ENCODE results near the gene TMX3.

TMX3 gene

DNA sequence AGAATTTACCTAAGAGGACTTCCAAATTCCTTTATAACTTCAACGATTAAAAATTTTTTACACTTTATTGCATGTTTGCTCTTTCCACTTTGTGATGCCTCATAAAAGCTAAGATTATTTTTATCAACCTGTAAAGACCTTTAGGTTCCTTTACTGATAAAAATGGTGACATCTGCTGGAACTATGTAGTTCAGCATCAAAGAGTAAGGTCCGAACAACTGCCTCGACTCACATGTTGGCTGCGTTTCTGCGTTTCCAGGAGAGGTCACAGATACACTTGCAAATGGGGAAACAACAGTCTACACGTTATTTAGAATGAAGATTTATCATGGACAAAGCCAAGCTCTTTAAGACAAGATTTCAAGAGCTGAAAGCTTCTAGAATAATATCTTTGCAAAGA is 18.8 kb upstream of the TMX3 start:
- H3K27me3 ChIP-seq (ENCODE audit: control insufficient read depth, insufficient read depth, low read length), result no peaks in the 10 kb centered on the region
- no peak overlapping the region for H3K9ac ChIP-seq (ENCODE audit: low read length)
- H3K36me3 ChIP-seq (ENCODE audit: control insufficient read depth, low read depth, low read length), result no peaks in the 10 kb centered on the region
- H3K9me3 ChIP-seq (ENCODE audit: control insufficient read depth, low read depth, low read length), result no peaks in the 10 kb centered on the region
- no peak overlapping the region for H3K27ac ChIP-seq (ENCODE audit: low read length)
- H3K4me1 ChIP-seq (ENCODE audit: control insufficient read depth, low read depth, low read length), result no peaks in the 10 kb centered on the region
- H3K4me3 ChIP-seq (ENCODE audit: low read length), result no peak overlapping the region

DNA sequence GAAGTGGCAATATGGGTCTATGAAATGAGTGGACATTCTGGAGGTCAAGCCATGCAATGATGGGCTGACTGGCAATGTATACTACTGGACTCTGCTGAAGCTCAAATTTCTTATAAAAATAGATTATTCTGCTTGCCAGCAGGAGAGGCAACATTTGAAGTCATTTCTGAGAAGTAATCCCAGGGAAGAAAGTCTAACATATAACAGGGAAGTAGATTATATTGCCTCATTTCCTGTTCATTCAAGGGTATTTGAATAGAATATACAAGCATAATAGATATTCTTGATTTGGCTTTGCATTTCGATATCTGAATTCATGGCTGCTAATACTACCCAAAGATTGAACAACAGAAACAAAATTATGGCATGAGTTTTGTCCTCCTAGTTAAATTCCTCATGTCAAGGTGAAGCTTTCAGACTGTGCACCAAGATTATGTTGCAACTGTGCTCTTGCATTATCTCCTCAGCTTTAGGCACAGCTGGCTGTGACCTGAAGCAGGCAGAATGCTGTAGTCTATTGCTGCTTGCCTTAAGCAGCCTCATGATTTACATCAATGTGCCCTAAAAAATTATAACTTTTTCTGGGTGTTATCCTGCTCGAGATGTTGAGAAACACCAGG is 13.3 kb upstream of the TMX3 start:
- no peak overlapping the region for H3K4me3 ChIP-seq (ENCODE audit: low read length)
- H3K9me3 ChIP-seq (ENCODE audit: control insufficient read depth, low read depth, low read length), result no peaks in the 10 kb centered on the region
- no peaks in the 10 kb centered on the region for H3K27me3 ChIP-seq (ENCODE audit: control insufficient read depth, insufficient read depth, low read length)
- no peak overlapping the region for H3K27ac ChIP-seq (ENCODE audit: low read length)
- no peaks in the 10 kb centered on the region for H3K36me3 ChIP-seq (ENCODE audit: control insufficient read depth, low read depth, low read length)
- no peaks in the 10 kb centered on the region for H3K4me1 ChIP-seq (ENCODE audit: control insufficient read depth, low read depth, low read length)
- no peak overlapping the region for H3K9ac ChIP-seq (ENCODE audit: low read length)

DNA sequence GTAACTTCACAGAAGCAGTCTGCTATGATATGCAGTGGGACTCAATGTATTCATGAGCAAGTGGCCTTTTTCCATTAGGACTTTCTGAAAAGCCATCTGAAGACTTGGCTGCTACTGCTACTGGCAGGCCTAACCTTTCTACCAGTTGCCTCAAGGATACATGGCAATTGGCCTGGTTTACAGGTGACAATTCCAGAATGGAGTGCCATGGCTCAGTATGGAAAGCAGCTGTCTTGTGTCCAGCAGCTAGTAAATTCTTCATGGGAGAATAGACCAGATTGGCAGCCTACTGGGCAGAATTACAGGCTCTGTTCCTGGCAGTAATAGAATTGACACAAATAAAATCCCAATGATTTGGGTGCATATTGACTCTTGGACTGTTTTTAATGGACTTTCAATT is 12.6 kb upstream of the TMX3 start:
- Histone ChIP-seq H3K4me3 (ENCODE audit: low read length) (no peak overlapping the region), H3K9me3 (ENCODE audit: control insufficient read depth, low read depth, low read length) (no peaks in the 10 kb centered on the region), H3K36me3 (ENCODE audit: control insufficient read depth, low read depth, low read length) (no peaks in the 10 kb centered on the region), H3K27ac (ENCODE audit: low read length) (no peak overlapping the region), H3K4me1 (ENCODE audit: control insufficient read depth, low read depth, low read length) (no peaks in the 10 kb centered on the region), H3K9ac (ENCODE audit: low read length) (no peak overlapping the region), H3K27me3 (ENCODE audit: control insufficient read depth, insufficient read depth, low read length) (no peaks in the 10 kb centered on the region)

DNA sequence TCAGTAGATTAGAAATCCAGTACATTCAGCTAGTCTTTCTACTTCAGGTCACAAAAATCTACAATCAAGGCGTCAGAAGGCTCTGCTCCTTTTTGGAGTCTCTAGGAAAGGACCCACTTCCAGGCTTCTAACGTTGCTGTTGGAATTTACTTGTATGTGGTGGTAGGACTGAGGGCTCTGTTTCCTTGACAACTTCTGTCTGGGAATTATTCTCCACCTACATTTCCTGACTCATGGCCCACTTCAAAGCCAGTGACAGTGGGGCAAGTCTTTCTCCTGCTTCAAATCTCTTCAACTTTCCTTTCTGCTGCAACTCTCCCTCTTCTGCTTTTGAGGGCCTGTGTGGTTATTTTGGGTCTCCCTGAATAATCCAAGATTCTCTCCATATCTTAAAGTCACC is 10.4 kb upstream of the TMX3 start:
- H3K27ac ChIP-seq (ENCODE audit: low read length), result no peak overlapping the region
- no peaks in the 10 kb centered on the region for H3K27me3 ChIP-seq (ENCODE audit: control insufficient read depth, insufficient read depth, low read length)
- no peak overlapping the region for H3K9ac ChIP-seq (ENCODE audit: low read length)
- H3K4me3 ChIP-seq (ENCODE audit: low read length), result no peak overlapping the region
- no peaks in the 10 kb centered on the region for H3K9me3 ChIP-seq (ENCODE audit: control insufficient read depth, low read depth, low read length)
- H3K4me1 ChIP-seq (ENCODE audit: control insufficient read depth, low read depth, low read length), result no peaks in the 10 kb centered on the region
- no peaks in the 10 kb centered on the region for H3K36me3 ChIP-seq (ENCODE audit: control insufficient read depth, low read depth, low read length)

DNA sequence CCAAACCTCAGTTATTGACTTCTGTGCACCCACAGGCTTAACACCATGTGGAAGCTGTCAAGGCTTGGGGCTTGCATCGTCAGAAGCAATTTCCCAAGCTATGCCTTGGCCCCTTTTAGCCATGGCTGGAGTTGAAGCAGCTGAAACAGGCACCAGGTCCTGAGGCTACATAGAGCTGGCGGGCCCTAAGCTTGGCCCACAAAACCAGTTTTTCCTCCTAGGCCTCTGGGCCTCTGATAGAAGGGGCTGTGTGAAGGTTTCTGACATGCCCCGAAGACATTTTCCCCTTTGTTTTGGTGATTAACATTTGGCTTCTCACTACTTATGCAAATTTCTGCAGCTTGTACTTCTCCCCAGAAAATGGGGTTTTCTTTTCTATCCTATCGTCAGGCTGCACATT is 9.1 kb upstream of the TMX3 start:
- Histone ChIP-seq H3K9ac (ENCODE audit: low read length) (no peak overlapping the region), H3K27ac (ENCODE audit: low read length) (no peak overlapping the region), H3K36me3 (ENCODE audit: control insufficient read depth, low read depth, low read length) (no peaks in the 10 kb centered on the region), H3K4me1 (ENCODE audit: control insufficient read depth, low read depth, low read length) (no peaks in the 10 kb centered on the region), H3K27me3 (ENCODE audit: control insufficient read depth, insufficient read depth, low read length) (no peaks in the 10 kb centered on the region), H3K9me3 (ENCODE audit: control insufficient read depth, low read depth, low read length) (no peaks in the 10 kb centered on the region), H3K4me3 (ENCODE audit: low read length) (no peak overlapping the region)

DNA sequence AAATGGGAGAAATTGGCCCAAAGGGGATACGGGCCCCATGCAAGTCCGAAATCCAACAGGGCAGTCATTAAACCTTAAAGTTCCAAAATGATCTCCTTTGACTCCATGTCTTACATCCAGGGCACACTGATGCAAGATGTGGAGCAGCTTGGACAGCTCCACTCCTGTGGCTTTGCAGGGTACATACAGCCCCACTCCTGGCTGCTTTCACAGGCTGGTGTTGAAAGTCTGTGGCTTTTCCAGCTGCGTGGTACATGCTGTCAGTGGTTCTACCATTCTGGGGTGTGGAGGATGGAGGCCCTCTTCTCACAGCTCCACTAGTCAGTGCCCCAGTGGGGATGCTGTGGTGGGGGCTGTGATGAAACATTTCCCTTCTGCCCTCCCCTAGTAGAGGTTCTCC is 8.6 kb upstream of the TMX3 start:
- H3K27me3 ChIP-seq (ENCODE audit: control insufficient read depth, insufficient read depth, low read length), result no peaks in the 10 kb centered on the region
- H3K36me3 ChIP-seq (ENCODE audit: control insufficient read depth, low read depth, low read length), result no peaks in the 10 kb centered on the region
- no peaks in the 10 kb centered on the region for H3K4me1 ChIP-seq (ENCODE audit: control insufficient read depth, low read depth, low read length)
- H3K9ac ChIP-seq (ENCODE audit: low read length), result no peak overlapping the region
- H3K4me3 ChIP-seq (ENCODE audit: low read length), result no peak overlapping the region
- H3K9me3 ChIP-seq (ENCODE audit: control insufficient read depth, low read depth, low read length), result no peaks in the 10 kb centered on the region
- no peak overlapping the region for H3K27ac ChIP-seq (ENCODE audit: low read length)

DNA sequence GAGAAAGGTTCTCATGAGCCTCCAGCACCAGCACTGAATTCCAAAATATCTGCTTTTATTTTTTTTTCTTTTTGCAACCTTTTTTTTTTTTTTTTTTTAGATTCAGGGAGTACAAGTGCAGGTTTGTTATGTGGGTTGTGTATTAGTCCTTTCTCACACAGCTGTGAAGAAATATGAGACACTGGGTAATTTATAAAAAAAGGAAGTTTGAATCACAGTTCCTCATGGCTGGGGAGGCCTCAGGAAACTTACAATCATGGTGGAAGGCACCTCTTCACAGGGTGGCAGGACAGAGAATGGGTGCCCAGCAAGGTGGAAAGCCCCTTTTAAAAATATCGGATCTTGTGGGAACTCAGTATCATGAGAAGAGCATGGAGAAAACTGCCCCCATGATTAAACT is 7.9 kb upstream of the TMX3 start:
- Histone ChIP-seq H3K36me3 (ENCODE audit: control insufficient read depth, low read depth, low read length) (no peaks in the 10 kb centered on the region), H3K4me3 (ENCODE audit: low read length) (no peak overlapping the region), H3K27ac (ENCODE audit: low read length) (no peak overlapping the region)

DNA sequence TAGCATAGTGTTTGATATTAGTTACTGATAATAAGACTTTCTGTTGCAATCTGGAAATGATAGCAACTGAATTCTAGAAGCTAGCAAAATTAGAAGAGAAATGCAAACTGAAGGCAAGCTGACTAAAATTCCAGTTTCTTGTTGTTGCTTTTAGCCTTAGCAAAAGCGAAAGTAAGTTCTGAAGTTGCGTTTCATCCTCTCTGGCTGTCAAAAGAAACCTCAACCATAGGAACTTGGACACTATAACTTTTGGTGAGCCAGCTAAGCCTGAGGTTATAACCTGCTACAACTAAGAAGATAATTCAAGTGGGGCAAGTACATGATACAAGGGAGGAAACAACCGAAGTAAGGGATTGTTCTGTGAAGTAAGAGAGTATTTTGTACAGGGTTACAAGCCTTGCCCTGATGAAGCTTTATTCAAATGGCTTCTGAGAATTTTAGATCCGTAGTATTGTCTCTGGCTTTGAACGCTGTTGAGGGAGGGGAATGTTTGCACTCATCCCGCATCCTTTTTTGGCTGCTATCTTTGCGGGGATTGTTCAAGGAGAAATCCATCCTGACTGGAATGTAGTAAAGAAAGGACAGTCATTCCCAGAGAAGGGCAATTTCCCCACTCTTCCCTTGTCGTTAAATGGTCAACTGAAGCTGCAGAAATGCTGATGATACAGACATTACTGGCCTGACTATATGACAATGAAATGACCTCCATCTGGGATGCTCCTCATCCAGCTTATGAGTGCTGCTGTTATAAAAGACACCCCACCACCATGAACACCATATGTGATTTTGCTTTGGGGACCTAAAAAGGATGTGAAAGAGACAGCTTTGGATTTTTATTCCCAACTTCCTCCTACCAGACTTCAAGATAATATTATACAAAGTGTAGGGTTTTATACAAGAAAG is 7.0 kb upstream of the TMX3 start:
- no peak overlapping the region for H3K9ac ChIP-seq (ENCODE audit: low read length)
- no peak overlapping the region for H3K27ac ChIP-seq (ENCODE audit: low read length)
- no peak overlapping the region for H3K4me3 ChIP-seq (ENCODE audit: low read length)
- no peaks in the 10 kb centered on the region for H3K4me1 ChIP-seq (ENCODE audit: control insufficient read depth, low read depth, low read length)
- no peaks in the 10 kb centered on the region for H3K27me3 ChIP-seq (ENCODE audit: control insufficient read depth, insufficient read depth, low read length)
- no peaks in the 10 kb centered on the region for H3K9me3 ChIP-seq (ENCODE audit: control insufficient read depth, low read depth, low read length)
- no peaks in the 10 kb centered on the region for H3K36me3 ChIP-seq (ENCODE audit: control insufficient read depth, low read depth, low read length)

More for the DNA sequence above, 7.9 kb upstream of the TMX3 start:
- Histone ChIP-seq H3K9ac (ENCODE audit: low read length) (no peak overlapping the region), H3K9me3 (ENCODE audit: control insufficient read depth, low read depth, low read length) (no peaks in the 10 kb centered on the region), H3K4me1 (ENCODE audit: control insufficient read depth, low read depth, low read length) (no peaks in the 10 kb centered on the region), H3K27me3 (ENCODE audit: control insufficient read depth, insufficient read depth, low read length) (no peaks in the 10 kb centered on the region)

DNA sequence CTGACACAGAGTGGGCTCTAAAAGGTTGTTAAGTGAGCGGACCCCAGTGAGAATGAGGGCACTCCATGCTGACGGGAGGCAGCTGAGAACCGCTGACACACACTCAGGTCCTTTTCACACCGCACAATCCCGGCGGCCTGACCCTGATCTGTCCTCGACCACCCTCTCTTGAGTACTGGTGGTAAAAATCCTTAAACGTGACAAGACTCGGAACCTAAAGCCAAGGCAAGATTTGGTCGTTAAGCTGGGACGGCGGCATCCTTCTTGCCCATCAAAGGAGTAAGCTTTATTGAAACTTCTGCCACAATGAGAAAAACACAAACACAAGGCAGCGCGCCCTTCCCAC is 569 bp downstream of the TMX3 start:
- H3K9me3 ChIP-seq (ENCODE audit: control insufficient read depth, low read depth, low read length), result no peaks in the 10 kb centered on the region
- peak overlapping the region; percentile 82 for H3K9ac ChIP-seq (ENCODE audit: low read length)
- H3K4me1 ChIP-seq (ENCODE audit: control insufficient read depth, low read depth, low read length), result peaks cover 5% of the 10 kb centered on the region
- no peaks in the 10 kb centered on the region for H3K27me3 ChIP-seq (ENCODE audit: control insufficient read depth, insufficient read depth, low read length)
- H3K27ac ChIP-seq (ENCODE audit: low read length), result no peak overlapping the region
- H3K36me3 ChIP-seq (ENCODE audit: control insufficient read depth, low read depth, low read length), result peaks cover 32% of the 10 kb centered on the region
- peak overlapping the region; percentile 98 for H3K4me3 ChIP-seq (ENCODE audit: low read length)

DNA sequence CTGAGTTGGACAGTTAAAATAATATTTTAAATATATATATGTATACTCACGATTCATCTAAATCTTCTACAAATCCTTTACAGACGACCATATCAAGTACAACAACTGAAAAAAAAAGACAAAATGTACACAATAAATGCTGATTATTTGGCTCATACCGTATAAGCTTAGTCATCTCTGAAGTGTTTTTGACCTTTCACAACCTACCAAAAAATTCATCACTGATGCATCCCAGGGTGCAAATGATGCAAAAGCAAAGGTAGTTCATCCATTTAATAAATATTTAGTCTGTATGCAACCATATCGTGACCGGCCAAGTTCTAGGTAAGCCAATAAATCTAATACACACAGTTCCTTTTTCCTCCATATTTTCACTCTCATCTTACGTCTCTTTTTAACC is 1.1 kb downstream of the TMX3 start:
- Histone ChIP-seq H3K4me3 (ENCODE audit: low read length) (peak overlapping the region; percentile 98), H3K4me1 (ENCODE audit: control insufficient read depth, low read depth, low read length) (peaks cover 5% of the 10 kb centered on the region), H3K27me3 (ENCODE audit: control insufficient read depth, insufficient read depth, low read length) (no peaks in the 10 kb centered on the region), H3K9me3 (ENCODE audit: control insufficient read depth, low read depth, low read length) (no peaks in the 10 kb centered on the region), H3K36me3 (ENCODE audit: control insufficient read depth, low read depth, low read length) (peaks cover 37% of the 10 kb centered on the region), H3K27ac (ENCODE audit: low read length) (no peak overlapping the region), H3K9ac (ENCODE audit: low read length) (peak overlapping the region; percentile 82)

DNA sequence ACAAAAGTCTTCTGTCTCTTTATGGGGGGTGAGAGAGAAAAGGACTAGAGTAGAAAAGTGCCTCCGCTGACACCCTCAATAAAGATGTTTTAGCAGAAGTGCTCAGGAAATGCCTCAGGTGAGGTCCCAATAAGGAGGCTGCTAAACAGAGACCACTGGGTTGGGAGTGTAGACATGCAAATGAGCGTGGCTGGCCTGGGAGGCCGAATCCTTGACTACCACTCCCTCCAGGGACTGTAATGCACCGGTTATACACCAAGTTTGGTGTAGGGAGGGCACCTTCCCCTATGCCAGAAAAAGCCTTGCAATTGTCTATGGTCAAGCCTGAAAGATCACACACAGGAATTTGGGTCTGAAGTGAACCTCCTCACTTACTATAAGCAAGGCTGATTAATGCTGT is 1.8 kb downstream of the TMX3 start:
- Histone ChIP-seq H3K9me3 (ENCODE audit: control insufficient read depth, low read depth, low read length) (no peaks in the 10 kb centered on the region), H3K27me3 (ENCODE audit: control insufficient read depth, insufficient read depth, low read length) (no peaks in the 10 kb centered on the region), H3K4me1 (ENCODE audit: control insufficient read depth, low read depth, low read length) (peaks cover 5% of the 10 kb centered on the region), H3K9ac (ENCODE audit: low read length) (no peak overlapping the region), H3K27ac (ENCODE audit: low read length) (no peak overlapping the region), H3K4me3 (ENCODE audit: low read length) (no peak overlapping the region), H3K36me3 (ENCODE audit: control insufficient read depth, low read depth, low read length) (peaks cover 44% of the 10 kb centered on the region)

DNA sequence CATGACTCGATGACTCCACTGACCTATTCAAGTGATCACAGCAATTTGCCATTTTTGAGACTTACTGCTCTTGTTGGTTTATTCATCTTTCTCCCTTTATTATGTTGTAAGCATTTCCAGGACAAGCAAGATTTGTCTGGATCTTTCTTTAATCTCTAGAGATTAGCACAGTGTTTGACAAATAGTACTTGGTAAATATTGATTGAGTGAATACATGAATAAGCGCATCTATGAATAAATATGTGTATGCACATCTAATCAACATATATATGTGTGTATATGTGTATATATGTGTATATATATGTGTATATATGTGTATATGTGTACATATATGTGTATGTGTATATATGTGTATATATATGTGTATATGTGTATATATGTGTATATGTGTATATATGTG is 7.3 kb downstream of the TMX3 start:
- no peaks in the 10 kb centered on the region for H3K9me3 ChIP-seq (ENCODE audit: control insufficient read depth, low read depth, low read length)
- no peaks in the 10 kb centered on the region for H3K4me1 ChIP-seq (ENCODE audit: control insufficient read depth, low read depth, low read length)
- H3K4me3 ChIP-seq (ENCODE audit: low read length), result no peak overlapping the region
- peaks cover 68% of the 10 kb centered on the region for H3K36me3 ChIP-seq (ENCODE audit: control insufficient read depth, low read depth, low read length)
- H3K27me3 ChIP-seq (ENCODE audit: control insufficient read depth, insufficient read depth, low read length), result no peaks in the 10 kb centered on the region
- H3K9ac ChIP-seq (ENCODE audit: low read length), result no peak overlapping the region
- no peak overlapping the region for H3K27ac ChIP-seq (ENCODE audit: low read length)

All from iPS-18a (cell line).